ENCODE data around the gene MYD88.

- no peak for TF ChIP-seq EP300 (IDR thresholded peaks at IDR 0.05)
- TF ChIP-seq POLR2A (IDR thresholded peaks at IDR 0.05) = no peak
Observed at GRCh38 chr3:38118421-38119247, 19.8 kb upstream of the MYD88 start.
